ENCODE results near the gene NEK10. TPM values are rescaled to one million over a fixed set of nuclear protein-coding genes. Genes with fewer than 3 reads are reported as not detected.

The NEK10 gene
- total and polyA plus RNA-seq, 9 donors = 0.41 to 33.4 (median 1.1) TPM

DNA sequence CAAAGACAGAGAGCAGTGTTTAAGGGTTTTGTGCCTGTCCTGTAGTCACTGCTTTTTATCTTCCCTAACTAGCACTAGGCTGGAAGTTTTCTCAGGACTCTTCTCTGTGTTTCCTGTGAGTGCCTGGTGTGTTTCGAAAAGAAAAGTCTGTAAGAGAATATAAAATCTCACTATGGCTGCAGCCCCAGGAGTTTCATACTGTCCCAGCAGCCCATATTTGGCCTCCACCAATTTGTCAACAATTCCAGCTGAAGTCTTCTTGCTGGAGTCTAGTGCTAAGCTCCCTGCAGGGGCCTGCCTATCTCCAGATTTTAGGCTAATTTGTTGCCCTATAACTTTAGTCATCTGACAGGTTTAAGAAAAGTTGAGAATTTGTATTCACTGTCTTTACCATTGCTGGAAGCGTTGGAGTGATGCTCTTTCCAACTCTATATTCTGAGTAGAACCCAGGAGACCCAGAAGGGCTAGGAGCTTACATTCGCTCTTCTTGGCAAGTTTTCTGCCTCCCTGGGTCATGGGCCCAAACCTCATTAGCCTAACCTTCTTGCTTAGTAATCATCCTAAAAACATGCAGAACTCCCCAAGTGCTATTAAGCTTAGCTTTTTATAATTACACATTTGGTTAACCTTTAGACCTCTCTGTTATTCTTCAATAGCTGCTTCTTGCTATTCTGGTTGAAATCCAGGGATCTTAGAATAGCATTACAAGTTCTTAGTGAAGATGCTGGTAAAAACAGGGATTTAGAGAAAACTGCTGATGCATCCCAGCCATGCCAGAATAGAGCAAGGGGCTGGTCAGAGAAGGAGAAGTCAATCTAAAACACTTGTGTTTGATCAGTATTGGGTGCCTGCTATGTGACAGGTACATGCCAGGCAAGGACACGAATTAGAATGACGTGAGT is 283.1 kb downstream of the NEK10 start:
- H3K27me3 ChIP-seq = no peaks in the 10 kb centered on the region
- H3K4me3 ChIP-seq = no peak overlapping the region
- no peaks in the 10 kb centered on the region for H3K4me1 ChIP-seq (ENCODE audit: insufficient read depth)
- no peak overlapping the region for H3K27ac ChIP-seq
- TF ChIP-seq EP300 (IDR thresholded peaks at IDR 0.05) (no peak), POLR2A (IDR thresholded peaks at IDR 0.05) (no peak)
- TF ChIP-seq, protein P1, sequence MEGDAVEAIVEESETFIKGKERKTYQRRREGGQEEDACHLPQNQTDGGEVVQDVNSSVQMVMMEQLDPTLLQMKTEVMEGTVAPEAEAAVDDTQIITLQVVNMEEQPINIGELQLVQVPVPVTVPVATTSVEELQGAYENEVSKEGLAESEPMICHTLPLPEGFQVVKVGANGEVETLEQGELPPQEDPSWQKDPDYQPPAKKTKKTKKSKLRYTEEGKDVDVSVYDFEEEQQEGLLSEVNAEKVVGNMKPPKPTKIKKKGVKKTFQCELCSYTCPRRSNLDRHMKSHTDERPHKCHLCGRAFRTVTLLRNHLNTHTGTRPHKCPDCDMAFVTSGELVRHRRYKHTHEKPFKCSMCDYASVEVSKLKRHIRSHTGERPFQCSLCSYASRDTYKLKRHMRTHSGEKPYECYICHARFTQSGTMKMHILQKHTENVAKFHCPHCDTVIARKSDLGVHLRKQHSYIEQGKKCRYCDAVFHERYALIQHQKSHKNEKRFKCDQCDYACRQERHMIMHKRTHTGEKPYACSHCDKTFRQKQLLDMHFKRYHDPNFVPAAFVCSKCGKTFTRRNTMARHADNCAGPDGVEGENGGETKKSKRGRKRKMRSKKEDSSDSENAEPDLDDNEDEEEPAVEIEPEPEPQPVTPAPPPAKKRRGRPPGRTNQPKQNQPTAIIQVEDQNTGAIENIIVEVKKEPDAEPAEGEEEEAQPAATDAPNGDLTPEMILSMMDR (IDR thresholded peaks at IDR 0.05) = no peak
- 70 to 76% (median 76%) methylated on average over 5 of the region's 5 CpGs for WGBS, 3 donors
- no peaks in the 10 kb centered on the region for H3K9me3 ChIP-seq
- no peak for DNase-seq
- no peaks in the 10 kb centered on the region for H3K36me3 ChIP-seq
- intact Hi-C loops (cut with DNase I) = no loop called here

DNA sequence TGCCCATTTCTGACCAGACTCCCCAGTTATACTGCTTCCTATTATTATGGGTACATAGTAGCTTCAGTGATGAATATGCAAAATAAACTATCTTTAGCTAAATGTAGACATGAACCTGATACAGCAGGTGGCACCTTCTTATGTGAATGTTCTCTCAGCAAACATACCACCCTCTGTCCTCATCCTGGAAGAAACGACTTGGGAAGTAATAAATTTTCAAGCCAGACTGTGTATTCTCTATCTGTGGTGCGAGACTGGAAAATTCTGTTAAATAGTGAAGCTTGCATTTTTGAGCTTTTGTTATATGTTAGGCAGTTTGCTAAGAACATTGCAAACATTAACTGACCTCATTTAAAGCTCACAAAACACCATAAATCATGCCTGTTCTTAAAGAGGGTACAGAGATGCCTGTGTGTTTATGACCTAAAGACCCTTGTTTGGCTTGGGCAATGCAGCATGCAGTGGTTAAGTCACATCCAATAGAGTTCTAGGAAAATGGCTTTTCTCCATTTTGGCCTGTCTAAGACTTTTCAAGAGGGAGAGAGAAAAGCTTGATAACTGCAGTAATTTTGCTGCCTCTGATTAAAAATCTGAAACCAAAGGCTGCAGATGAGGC is 287.1 kb downstream of the NEK10 start:
- Histone ChIP-seq H3K36me3 (no peaks in the 10 kb centered on the region), H3K4me1 (ENCODE audit: insufficient read depth) (no peaks in the 10 kb centered on the region), H3K27me3 (no peaks in the 10 kb centered on the region), H3K27ac (no peak overlapping the region), H3K4me3 (no peak overlapping the region), H3K9me3 (no peaks in the 10 kb centered on the region)
- 20 to 30% (median 24%) methylated on average over 2 of the region's 2 CpGs for WGBS, 3 donors
- intact Hi-C loops (cut with DNase I) = no loop called here
- no peak for TF ChIP-seq EP300 (IDR thresholded peaks at IDR 0.05)
- TF ChIP-seq, protein P1 (IDR thresholded peaks at IDR 0.05) = no peak
- no peak for TF ChIP-seq POLR2A (IDR thresholded peaks at IDR 0.05)
- DNase-seq = no peak

DNA sequence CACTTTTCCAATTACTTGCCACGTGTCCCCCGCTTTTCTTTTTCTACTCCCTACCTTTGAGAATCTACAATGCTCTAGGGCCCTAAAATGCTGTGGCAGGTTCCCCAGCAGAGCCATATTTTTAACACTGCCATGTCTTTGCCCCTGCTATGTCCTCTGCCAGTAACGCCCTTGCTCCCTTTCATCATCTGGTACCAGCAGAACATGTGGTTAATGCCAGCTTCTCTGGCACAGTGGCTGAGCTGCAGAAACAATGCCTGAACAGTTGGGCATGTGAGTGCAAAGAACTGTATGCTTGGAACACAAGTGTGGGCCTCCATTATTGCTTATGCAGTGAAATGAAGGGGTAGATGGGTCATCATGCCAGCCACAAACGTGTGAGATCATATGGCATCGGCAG is 287.6 kb downstream of the NEK10 start:
- 81 to 87% (median 84%) methylated on average over 5 of the region's 5 CpGs for WGBS, 3 donors
- no peaks in the 10 kb centered on the region for H3K27me3 ChIP-seq
- H3K27ac ChIP-seq = no peak overlapping the region
- intact Hi-C loops (cut with DNase I) = no loop called here
- DNase-seq = no peak
- TF ChIP-seq, protein P1 (IDR thresholded peaks at IDR 0.05) = no peak
- TF ChIP-seq POLR2A (IDR thresholded peaks at IDR 0.05) = no peak
- no peak for TF ChIP-seq EP300 (IDR thresholded peaks at IDR 0.05)
- no peaks in the 10 kb centered on the region for H3K9me3 ChIP-seq
- H3K4me1 ChIP-seq (ENCODE audit: insufficient read depth) = no peaks in the 10 kb centered on the region
- no peak overlapping the region for H3K4me3 ChIP-seq
- no peaks in the 10 kb centered on the region for H3K36me3 ChIP-seq

DNA sequence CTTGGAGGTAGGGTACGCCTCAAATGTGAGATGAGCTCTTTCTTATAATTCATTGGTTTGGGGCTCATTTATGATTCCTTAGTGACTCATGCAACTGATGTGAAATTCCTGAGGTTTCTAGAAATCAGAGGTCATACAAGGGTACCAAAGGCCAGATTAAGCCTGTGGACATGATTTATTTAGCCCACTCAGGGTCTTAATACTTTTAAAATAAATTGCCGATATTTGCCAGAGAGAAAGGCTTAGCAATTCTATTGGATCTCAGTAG is 289.0 kb downstream of the NEK10 start:
- Histone ChIP-seq H3K4me3 (no peak overlapping the region), H3K9me3 (no peaks in the 10 kb centered on the region), H3K27ac (no peak overlapping the region), H3K27me3 (no peaks in the 10 kb centered on the region), H3K4me1 (ENCODE audit: insufficient read depth) (no peaks in the 10 kb centered on the region), H3K36me3 (no peaks in the 10 kb centered on the region)
- WGBS, 3 donors = 71 to 86% (median 72%) methylated on average over 2 of the region's 2 CpGs
- no peak for DNase-seq
- intact Hi-C loops (cut with DNase I) = no loop called here
- TF ChIP-seq EP300 (IDR thresholded peaks at IDR 0.05) = no peak
- TF ChIP-seq, protein P1 (IDR thresholded peaks at IDR 0.05) = no peak
- no peak for TF ChIP-seq POLR2A (IDR thresholded peaks at IDR 0.05)

Data from ovary (tissue), 9 donors.